VCaP (cell line): ENCODE results near the gene GPC1.

ENCODE experiments used
- H3K27ac ChIP-seq: fragments of 450-650 bp; 2 replicates; pipeline ENCODE4 v1.5.1; 2017
- CTCF ChIP-seq: fragments of 450-650 bp; conservative IDR thresholded peaks from 2 replicates; pipeline ENCODE4 v1.5.1; 2017; ENCODE audit warnings: mild to moderate bottlenecking, moderate library complexity

GPC1 gene

DNA sequence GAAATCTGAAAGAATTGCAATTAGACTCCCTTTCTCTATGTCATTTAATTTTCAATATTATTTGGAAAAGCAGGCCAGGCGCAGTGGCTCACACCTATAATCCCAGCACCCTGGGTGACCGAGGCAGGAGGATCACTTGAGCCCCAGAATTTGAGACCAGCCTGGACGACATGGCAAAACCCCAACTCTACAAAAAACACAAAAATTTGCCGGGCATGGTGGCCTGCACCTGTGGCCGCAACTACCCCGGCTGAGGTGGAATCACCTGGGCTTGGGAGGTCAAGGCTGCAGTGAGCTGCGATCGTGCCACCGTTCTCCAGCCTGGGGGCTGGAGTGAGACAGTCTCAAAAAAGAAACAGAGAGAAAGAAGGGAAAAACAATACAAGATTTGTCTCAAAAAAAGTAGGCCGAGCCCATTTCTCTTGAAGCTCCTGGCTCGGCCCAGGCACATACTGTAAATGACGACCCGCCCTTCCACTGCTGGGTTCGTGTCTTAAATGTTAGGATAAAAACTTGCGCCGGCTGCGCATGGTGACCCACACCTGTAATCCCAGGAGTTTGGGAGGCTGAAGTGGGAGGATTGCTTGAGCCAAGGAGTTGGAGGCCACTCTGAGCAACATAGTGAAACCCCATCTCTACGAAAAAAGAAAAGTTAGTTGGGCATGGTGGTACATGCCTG is 31.1 kb upstream of the GPC1 start:
- no peak for TF ChIP-seq CTCF
- no peak overlapping the region for H3K27ac ChIP-seq

DNA sequence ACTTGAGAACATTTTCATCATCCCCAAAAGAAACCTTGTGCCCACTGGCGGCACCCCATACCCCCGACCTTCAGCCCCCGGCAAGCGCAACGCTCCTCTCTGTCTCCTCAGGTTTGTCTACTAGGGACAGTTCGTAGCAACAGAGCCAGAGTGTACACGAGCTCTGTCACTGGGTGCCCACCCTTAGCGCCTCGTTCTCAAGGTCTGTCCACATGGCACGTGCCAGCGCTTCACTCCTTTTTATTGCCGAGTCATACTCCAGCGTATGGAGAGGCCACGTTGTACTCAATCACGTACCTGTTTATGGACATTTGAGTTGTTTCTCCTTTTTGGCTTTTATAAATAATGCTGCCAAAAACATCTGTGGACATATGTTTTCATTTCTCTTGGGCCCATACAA is 30.3 kb upstream of the GPC1 start:
- TF ChIP-seq CTCF: no peak
- no peak overlapping the region for H3K27ac ChIP-seq

DNA sequence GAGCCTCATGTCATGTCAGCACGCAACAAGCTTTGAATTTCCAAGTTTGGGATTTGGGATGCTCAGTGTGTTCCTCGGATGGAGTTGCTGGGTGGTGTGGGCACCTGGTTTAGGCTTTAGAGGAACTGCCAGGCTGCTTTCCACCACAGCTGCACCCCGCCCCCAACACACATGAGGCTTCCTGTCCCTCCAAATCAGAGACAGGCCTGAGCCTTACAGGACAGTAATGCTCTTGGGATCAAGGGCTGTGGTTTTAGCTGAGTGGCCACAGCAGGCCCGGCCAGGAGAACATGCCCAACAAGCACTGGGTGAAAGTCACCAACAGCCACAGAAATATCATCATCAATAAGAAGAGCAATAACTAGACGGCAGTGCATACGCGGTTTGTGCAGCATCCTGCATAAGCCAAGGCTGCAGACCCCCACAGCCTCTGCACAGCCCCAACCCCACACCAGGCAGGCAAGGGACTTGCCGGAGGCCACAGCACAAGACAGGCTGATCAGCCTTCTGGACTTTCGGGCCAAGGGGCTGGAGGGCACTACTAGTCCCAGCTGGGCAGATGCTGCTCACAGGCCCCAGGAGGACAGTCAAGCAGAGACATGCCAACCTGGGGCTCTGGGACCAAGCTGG is 29.7 kb upstream of the GPC1 start:
- H3K27ac ChIP-seq: no peak overlapping the region
- no peak for TF ChIP-seq CTCF

DNA sequence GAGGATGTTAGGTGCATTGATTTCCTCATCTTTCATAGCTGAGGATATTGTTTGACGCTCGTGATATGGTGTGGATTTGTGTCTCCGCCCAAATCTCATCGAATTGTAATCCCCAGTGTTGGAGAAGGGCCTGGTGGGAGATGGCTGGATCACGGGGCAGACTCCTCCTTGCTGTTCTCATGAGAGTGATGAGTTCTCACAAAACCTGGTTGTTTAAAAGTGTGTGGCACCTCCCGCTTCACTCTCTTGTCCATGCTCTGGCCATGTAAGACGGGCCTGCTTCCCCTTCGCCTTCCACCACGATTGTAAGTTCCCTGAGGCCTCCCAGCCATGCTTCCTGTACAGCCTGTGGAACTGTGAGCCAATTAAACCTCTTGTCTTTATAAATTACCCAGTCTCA is 28.4 kb upstream of the GPC1 start:
- no peak for TF ChIP-seq CTCF
- no peak overlapping the region for H3K27ac ChIP-seq

- H3K27ac ChIP-seq: no peak overlapping the region
- no peak for TF ChIP-seq CTCF
Observed at GRCh38 chr2:240410004-240410403, 25.5 kb upstream of the GPC1 start.

GRCh38 chr2:240410808-240411207 is 24.7 kb upstream of the GPC1 start:
- TF ChIP-seq CTCF: no peak
- H3K27ac ChIP-seq: no peak overlapping the region

DNA sequence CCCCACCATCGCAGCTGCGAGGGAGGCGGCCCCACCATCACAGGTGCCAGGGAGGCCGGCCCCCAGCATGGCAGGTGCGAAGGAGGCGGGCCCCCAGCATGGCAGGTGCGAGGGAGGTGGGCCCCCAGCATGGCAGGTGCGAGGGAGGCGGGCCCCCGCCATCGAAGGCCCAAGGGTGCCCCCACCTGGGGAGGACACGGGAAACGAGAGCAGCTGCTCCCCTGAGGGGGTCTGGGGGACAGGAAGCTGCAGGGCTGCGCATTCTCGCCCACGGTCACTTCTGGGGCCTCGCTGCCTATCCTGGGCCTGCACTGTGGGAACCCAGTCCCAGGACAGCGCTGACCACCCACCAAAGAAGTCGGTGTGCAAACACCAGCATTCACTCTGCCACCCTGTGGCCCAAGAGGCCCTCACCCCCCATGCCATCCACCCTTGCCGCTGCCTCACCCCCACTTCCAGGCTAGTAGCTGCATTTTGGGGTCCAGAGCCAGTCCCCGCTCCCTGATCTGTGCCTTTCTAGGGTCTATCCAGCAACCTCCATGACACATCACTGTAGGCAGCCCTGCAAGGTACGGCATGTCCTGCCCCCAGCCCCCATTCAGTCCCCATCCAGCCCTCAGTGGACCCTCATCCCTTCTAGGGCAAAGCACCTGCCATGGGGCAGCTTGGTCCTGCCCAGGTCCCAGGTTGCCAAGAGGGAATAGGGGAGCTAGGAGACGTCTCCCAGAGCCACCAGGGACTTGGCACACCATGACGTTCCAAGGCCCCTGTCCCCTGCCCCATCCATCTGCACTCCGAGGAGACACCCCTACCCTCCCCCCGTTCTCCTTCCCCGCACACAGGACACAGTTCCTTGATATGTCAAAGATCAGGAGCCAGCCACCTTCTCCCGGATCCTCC is 24.0 kb upstream of the GPC1 start:
- TF ChIP-seq CTCF: no peak
- H3K27ac ChIP-seq: no peak overlapping the region
